ENCODE data around the gene PITPNM3. TPM values are rescaled to one million over a fixed set of nuclear protein-coding genes. Genes with fewer than 3 reads are reported as not detected.

PITPNM3 gene
- total RNA-seq, 2 experiments from 2014 or later = 0.37 to 0.76 TPM

DNA sequence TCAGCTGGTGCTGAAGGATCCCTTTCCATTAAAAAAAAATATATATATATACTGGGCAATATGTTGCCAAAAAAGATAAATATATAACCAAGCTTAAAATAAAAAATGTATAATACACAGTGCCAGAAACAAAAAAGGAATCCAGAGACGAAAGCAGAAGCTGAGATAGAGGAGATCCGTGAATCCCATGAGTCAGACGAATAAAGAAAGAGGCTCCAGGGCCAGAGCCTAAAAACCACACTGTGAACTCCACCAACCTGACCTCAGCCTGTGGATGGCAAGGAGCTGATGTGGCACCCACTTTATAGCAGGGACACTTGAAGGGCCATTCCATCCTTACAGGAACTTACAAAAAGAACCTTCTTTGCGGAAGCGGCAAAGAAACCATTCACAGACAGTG lies 34.8 kb downstream of the PITPNM3 start:
- Mint-ChIP-seq H3K4me3 (no peak overlapping the region), H3K36me3 (no peaks in the 10 kb centered on the region), H3K4me1 (no peaks in the 10 kb centered on the region), H3K9me3 (ENCODE audit: low read depth) (no peaks in the 10 kb centered on the region), H3K27ac (no peak overlapping the region), H3K27me3 (peaks cover 8% of the 10 kb centered on the region)
- no peak for ATAC-seq
- DNase-seq = no peak
- CTCF ChIA-PET = no interaction called here

DNA sequence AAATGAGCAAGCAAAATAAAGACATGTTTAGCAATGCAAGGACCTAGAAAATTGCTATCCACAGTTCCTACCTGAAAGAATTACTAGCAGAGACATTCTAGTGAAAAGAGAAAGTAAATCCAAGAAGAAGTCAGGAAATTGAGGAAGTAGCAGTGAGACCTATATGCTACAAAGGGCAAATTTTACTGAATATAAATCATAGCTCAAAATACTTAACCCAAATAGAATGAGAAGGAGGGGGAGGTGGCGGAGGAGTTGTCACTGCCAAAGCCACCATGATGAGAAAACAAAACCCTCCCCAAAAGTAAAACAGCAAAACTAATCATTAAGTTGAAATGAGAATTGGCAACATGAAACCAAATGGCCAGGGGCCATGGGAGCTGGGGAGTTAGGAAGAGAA lies 39.3 kb downstream of the PITPNM3 start:
- Mint-ChIP-seq H3K9me3 (ENCODE audit: low read depth) (no peaks in the 10 kb centered on the region), H3K4me1 (no peaks in the 10 kb centered on the region), H3K4me3 (no peak overlapping the region), H3K27ac (no peak overlapping the region), H3K27me3 (peaks cover 31% of the 10 kb centered on the region), H3K36me3 (no peaks in the 10 kb centered on the region)
- CTCF ChIA-PET = no interaction called here
- DNase-seq (no peak), ATAC-seq (no peak)

DNA sequence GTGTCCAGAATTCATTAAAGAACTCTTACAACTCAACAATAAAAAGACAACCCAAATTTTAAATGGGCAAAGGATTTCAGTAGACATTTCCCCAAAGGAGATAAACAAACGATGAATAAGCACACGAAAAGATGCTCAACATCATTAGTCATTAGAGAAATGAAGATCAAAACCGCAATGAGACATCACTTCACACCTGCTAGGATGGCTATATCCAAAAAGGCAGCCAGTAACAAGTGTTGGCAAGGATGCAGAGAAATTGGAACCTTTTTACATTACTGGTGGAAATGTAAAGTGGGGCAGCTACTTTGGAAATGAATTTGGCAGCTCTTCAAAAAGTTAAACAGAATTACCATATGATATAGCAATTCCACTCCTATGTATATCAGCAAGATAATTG lies 42.0 kb downstream of the PITPNM3 start:
- Mint-ChIP-seq H3K4me1 (no peaks in the 10 kb centered on the region), H3K27ac (no peak overlapping the region), H3K27me3 (peaks cover 33% of the 10 kb centered on the region), H3K9me3 (ENCODE audit: low read depth) (no peaks in the 10 kb centered on the region), H3K4me3 (no peak overlapping the region), H3K36me3 (no peaks in the 10 kb centered on the region)
- no peak for ATAC-seq
- no peak for DNase-seq
- CTCF ChIA-PET = no interaction called here

DNA sequence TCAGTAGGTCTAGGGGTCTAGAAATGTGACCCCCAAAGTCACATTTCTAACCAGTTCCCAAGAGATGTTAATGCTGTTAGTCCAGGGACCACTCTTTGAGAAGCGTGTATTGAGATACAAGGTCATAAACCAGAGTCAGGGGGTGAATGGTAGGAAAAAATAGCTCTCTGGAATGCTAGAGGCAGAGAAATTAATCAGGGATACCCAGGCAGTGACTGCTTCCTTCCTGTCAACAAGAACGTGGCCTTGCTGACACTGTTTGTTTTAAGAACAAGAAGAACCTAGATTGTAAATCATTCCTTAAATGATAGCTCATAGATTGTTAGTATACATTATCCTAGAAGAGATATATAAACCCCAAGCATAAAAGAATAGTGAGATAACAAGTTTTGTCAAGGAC lies 43.8 kb downstream of the PITPNM3 start:
- no peaks in the 10 kb centered on the region for H3K4me1 Mint-ChIP-seq
- no peaks in the 10 kb centered on the region for H3K9me3 Mint-ChIP-seq (ENCODE audit: low read depth)
- CTCF ChIA-PET = no interaction called here
- DNase-seq (no peak), ATAC-seq (no peak)
- H3K36me3 Mint-ChIP-seq = no peaks in the 10 kb centered on the region
- H3K27me3 Mint-ChIP-seq = peaks cover 29% of the 10 kb centered on the region
- no peak overlapping the region for H3K4me3 Mint-ChIP-seq
- no peak overlapping the region for H3K27ac Mint-ChIP-seq

DNA sequence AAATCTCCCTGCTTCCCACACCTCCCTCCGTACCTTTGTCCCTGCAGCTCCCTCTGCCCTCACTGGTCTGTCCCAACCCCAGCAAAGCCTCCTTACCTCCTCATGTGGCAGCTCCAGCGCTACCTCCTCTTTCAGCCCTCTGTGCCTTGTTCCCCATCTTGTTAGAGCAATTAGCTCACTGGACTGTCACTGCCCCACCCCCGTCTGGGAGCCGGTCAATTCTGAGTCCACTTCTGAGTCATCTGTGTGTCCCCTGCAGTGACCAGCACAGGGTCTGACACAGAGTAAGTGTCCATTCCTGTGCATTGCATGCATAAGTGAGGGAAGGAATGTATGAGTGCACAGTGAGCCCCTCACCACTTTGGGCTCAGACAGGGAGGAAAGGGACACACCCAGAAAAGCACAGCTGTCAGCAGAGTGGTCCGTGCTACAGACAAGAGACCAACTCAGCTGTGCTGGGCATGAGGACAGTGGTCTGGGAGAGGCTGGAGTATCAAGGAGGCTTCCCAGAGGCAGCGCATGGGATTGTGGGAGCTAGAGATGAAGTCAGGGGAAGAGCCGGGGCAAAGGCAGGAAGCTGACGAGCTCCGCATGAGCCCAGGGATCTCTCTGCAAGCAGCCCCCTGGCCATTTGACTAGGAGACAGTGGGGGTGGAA lies 45.9 kb downstream of the PITPNM3 start:
- no peaks in the 10 kb centered on the region for H3K36me3 Mint-ChIP-seq
- H3K4me1 Mint-ChIP-seq = no peaks in the 10 kb centered on the region
- no peak overlapping the region for H3K4me3 Mint-ChIP-seq
- ATAC-seq (no peak), DNase-seq (no peak)
- no peaks in the 10 kb centered on the region for H3K9me3 Mint-ChIP-seq (ENCODE audit: low read depth)
- peaks cover 25% of the 10 kb centered on the region for H3K27me3 Mint-ChIP-seq
- no peak overlapping the region for H3K27ac Mint-ChIP-seq
- CTCF ChIA-PET = no interaction called here

DNA sequence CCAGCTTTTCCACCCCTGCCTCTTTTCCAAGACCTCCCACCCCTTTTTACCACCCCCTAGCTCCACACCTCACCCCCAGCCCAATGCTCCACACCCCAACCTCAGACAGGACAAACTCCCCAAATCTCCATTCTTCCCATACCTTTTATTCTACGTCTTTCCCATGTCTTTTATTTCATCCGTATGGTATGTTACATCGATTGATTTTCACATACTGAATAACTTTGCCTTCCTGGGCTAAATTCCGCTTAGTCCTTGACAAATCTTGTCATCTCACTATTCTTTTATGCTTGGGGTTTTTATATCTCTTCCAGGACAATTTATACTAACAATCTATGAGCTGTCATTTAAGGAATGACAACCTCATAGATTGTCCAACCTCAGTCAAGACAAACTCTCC lies 46.4 kb downstream of the PITPNM3 start:
- H3K27me3 Mint-ChIP-seq = peaks cover 25% of the 10 kb centered on the region
- ATAC-seq (no peak), DNase-seq (no peak)
- H3K4me3 Mint-ChIP-seq = no peak overlapping the region
- CTCF ChIA-PET = no interaction called here
- H3K4me1 Mint-ChIP-seq = no peaks in the 10 kb centered on the region
- no peaks in the 10 kb centered on the region for H3K9me3 Mint-ChIP-seq (ENCODE audit: low read depth)
- H3K27ac Mint-ChIP-seq = no peak overlapping the region
- no peaks in the 10 kb centered on the region for H3K36me3 Mint-ChIP-seq

DNA sequence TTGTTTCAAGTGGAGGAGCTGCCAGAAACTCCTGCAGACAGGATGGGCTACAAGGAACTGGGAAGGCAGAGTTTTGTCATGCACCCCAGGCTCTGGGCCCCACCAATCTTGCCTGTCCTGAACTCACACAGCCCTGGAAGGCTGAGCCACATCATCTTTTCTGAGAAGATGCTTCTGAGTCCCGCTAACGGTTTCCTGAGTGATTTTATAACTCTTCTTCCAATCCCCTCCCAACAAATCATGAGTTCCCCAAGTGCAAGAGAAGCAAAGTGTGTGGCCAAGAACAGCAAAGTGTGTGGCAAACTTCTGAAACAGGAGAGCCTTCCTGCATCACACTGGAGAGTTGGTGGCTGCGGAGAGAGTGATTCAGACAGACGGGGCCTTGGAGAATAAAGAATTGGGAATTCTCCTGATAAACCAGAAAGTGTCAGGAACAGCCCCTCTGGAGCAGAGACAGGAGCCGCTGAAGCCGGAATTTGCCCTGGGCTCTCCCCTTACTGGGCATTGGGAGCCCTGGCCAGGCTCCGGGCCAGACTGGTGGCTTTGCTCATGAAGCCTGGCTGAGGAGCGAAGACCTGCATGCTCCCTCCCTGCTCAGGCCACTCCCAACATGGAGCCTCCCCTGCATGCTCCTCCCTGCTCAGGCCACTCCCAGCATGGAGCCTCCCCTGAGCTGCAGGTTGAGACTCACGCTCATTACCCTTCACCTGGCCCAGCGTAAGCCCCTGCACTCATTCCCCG lies 47.2 kb downstream of the PITPNM3 start:
- no peaks in the 10 kb centered on the region for H3K36me3 Mint-ChIP-seq
- no peaks in the 10 kb centered on the region for H3K4me1 Mint-ChIP-seq
- ATAC-seq (no peak), DNase-seq (no peak)
- no peak overlapping the region for H3K27ac Mint-ChIP-seq
- CTCF ChIA-PET = no interaction called here
- H3K27me3 Mint-ChIP-seq = peaks cover 21% of the 10 kb centered on the region
- H3K9me3 Mint-ChIP-seq (ENCODE audit: low read depth) = no peaks in the 10 kb centered on the region
- H3K4me3 Mint-ChIP-seq = no peak overlapping the region

DNA sequence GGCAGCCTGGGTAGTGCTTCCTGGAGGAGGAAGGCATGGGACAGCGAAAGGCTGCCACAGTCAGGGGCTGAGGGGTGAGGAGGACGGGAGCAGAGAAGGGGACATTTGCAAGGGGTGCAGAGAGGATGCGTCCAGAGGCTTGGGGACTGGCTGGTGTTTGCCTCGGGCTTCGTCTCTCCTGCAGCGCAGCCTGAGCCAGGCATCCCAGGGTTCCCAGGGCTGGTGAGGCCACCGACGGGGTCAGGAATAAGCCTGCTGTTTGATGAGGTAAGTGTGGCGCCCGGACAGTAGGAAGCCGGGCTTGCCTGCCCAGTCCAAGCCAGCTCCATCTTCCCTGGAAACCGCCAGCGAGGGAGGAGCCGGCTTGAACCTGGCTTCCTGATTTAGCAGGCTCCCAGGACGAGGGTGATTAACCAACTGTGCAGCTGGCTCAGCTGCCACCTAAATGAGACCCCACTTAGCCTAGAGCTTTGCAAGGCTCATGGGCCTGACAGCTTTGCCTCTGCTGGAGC lies 47.8 kb downstream of the PITPNM3 start:
- ATAC-seq = no peak

DNA sequence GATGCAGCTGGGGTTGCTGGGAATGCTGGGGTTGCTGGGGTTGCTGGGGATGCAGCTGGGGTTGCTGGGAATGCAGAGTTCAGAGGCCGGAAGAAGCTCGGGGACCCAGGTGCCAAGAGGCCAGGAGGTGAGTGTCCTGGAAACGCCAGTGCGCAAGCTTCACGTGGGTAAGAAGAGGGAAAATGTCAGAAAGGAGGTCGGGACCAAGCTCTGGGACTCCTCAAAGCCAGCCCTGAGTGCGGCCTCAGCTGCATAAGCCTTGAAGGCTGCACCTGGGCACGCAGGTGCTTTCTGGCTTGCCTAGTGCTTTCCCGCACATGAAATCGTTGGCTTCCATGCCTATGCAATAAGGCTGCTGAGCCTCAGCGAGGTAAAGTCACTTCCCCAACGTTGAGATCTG lies 48.3 kb downstream of the PITPNM3 start:
- H3K36me3 Mint-ChIP-seq = no peaks in the 10 kb centered on the region
- DNase-seq (no peak), ATAC-seq (no peak)
- H3K4me3 Mint-ChIP-seq = no peak overlapping the region
- no peaks in the 10 kb centered on the region for H3K9me3 Mint-ChIP-seq (ENCODE audit: low read depth)
- CTCF ChIA-PET = no interaction called here
- no peak overlapping the region for H3K27ac Mint-ChIP-seq
- no peaks in the 10 kb centered on the region for H3K4me1 Mint-ChIP-seq
- peaks cover 12% of the 10 kb centered on the region for H3K27me3 Mint-ChIP-seq

More for the DNA sequence above, 47.8 kb downstream of the PITPNM3 start:
- Mint-ChIP-seq H3K36me3 (no peaks in the 10 kb centered on the region), H3K4me3 (no peak overlapping the region), H3K9me3 (ENCODE audit: low read depth) (no peaks in the 10 kb centered on the region), H3K27ac (no peak overlapping the region), H3K4me1 (no peaks in the 10 kb centered on the region), H3K27me3 (peaks cover 18% of the 10 kb centered on the region)
- CTCF ChIA-PET = no interaction called here
- DNase-seq = no peak

DNA sequence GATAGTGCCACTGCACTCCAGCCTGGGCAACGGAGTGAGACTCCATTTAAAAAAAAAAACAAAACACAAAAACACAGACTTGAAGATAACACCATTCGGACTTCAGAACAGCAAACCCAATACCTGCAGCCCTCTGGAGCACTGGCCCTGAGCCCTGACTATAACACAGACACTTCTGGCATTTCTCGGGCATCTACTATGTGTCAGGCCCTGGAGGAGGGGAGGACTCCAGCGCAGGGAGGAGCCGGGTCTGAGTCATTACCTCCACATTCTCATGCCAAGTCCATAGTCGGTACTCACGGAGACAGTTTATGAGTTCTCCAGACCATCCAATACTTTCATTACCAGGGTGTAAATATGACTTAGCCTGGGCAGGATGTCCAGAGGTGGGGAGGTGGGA lies 48.8 kb downstream of the PITPNM3 start:
- Mint-ChIP-seq H3K36me3 (no peaks in the 10 kb centered on the region), H3K27ac (no peak overlapping the region), H3K27me3 (peaks cover 7% of the 10 kb centered on the region), H3K9me3 (ENCODE audit: low read depth) (no peaks in the 10 kb centered on the region), H3K4me1 (no peaks in the 10 kb centered on the region), H3K4me3 (no peak overlapping the region)
- CTCF ChIA-PET = no interaction called here
- ATAC-seq (no peak), DNase-seq (no peak)

DNA sequence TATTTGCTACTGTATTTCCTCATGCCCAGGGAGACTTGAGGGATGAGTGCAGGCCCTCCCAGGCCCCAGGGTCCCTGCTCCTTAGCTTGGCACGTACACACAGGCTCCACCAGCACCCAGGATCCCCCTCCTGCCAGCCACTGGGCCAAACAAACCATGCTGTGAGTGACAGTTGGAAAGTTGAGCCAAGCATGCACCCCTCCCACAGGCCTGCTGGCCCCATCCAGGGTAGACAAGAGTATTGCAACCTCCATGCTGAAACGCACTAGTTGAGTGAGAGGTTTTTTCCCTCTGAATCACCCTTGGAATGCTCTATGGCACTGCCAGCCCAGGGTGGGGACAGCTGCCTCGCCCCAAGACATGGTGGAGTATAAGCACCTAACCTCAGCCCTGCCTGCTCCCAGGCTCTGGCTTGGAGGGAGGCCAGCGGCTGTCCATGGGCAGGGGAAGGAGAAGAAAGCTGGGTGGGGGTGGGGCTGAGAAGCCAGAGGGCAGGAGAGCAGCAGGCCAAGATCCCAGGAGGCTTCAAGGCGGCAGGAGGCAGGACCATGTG lies 49.6 kb downstream of the PITPNM3 start:
- Mint-ChIP-seq H3K27ac (no peak overlapping the region), H3K4me3 (no peak overlapping the region), H3K4me1 (no peaks in the 10 kb centered on the region), H3K27me3 (no peaks in the 10 kb centered on the region), H3K36me3 (no peaks in the 10 kb centered on the region), H3K9me3 (ENCODE audit: low read depth) (no peaks in the 10 kb centered on the region)
- DNase-seq (no peak), ATAC-seq (no peak)
- CTCF ChIA-PET = no interaction called here

DNA sequence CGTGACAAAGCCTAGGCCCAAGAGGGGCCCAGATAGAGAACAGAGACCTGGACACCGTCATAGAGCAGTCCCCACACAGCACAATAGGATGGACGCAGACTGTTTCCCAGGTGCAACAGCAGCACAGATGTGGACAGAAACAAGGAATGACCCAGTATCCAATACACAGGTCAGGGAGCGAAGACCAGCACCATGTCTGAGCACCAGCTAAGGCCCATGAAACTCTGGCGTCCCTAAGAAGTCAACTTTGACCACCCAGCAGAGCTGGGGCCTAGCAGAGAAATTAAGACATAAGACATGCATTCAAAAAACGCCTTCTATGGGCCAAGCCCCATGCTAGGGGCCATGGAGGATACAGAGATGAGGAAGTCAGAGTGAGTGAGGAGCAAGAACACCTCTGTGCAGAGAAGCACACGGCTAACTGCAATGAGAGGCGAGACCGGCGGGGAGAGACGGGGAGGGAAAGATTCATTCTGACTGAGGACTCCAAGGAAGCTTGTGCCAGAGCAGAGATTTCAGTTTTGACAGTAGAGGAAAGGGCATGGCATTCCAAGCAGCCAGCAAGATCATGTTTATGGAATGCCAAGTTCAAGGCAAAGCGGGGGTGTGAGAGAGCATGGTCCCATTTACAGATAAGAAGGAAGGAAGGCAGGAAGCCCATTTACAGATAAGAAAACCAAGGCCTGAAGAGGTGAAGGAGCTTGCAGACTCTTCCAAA lies 50.8 kb downstream of the PITPNM3 start:
- no peak overlapping the region for H3K4me3 Mint-ChIP-seq
- H3K27me3 Mint-ChIP-seq = no peaks in the 10 kb centered on the region
- no peaks in the 10 kb centered on the region for H3K4me1 Mint-ChIP-seq
- CTCF ChIA-PET = no interaction called here
- ATAC-seq = no peak
- H3K36me3 Mint-ChIP-seq = no peaks in the 10 kb centered on the region
- H3K27ac Mint-ChIP-seq = no peak overlapping the region
- DNase-seq = no peak
- no peaks in the 10 kb centered on the region for H3K9me3 Mint-ChIP-seq (ENCODE audit: low read depth)

DNA sequence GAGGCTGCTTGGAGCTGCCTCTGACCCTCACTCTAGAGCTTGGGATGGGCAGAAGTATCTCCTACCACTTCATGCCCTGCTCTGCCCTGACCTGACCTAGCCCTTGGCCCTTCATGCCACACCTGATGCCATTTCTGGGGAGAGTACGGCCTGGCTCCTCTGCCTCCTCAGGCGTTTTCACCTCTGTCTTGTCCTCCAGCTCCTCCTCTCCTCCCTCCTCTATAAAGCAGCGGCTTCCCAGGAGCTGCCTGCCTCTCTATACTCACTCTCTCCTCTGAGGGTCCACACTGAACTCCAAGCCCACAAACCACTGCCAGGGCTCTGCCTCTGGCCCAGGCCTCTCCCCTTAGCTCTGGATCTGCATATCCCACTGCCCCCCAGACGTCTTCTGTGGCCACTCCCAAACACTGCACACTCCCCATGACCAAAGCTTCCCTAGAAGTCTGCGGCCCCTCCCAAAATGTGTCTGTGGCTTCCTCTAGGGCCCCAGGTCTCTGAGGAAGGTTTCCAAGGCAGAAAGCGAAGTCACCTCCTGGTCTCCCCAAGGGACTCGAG lies 52.6 kb downstream of the PITPNM3 start:
- DNase-seq = no peak
- H3K27ac Mint-ChIP-seq = no peak overlapping the region
- H3K36me3 Mint-ChIP-seq = no peaks in the 10 kb centered on the region
- no peaks in the 10 kb centered on the region for H3K27me3 Mint-ChIP-seq
- no peaks in the 10 kb centered on the region for H3K9me3 Mint-ChIP-seq (ENCODE audit: low read depth)
- H3K4me1 Mint-ChIP-seq = no peaks in the 10 kb centered on the region
- H3K4me3 Mint-ChIP-seq = no peak overlapping the region
- ATAC-seq = no peak
- CTCF ChIA-PET = no interaction called here
